HepG2 (cell line): ENCODE results near the gene MCM10. TPM values are rescaled to one million over a fixed set of nuclear protein-coding genes. Genes with fewer than 3 reads are reported as not detected.

Source experiments
- ATAC-seq: fragments of 200-7000 bp; cut with Tn5 transposase; 3 replicates; pipeline ENCODE4 v1.9.1; 2020; ENCODE audit warnings: mild to moderate bottlenecking, moderate library complexity
- BruUV-seq: library from RNA; stranded (reverse); fragments of 400-500 nt; replicated peaks from 2 replicates; lab custom pipeline; 2021; lab: Mats Ljungman, UMichigan
- CTCF ChIA-PET: fragments of 300-600 bp; formaldehyde crosslinking; extraction: SDS; loops from one replicate; lab custom pipeline; 2021; ENCODE audit warnings: low total read pairs, inconsistent platforms, low intra/inter-chr PET ratio; lab: Yijun Ruan, JAX
- POLR2A ChIA-PET: fragments of 350-600 bp; sonication (Branson Sonifier 250); formaldehyde crosslinking; loops from one replicate; lab custom pipeline; 2020; ENCODE audit warnings: antibody characterized with exemption, inconsistent platforms; lab: Yijun Ruan, JAX
- DNase-seq: peaks from one replicate; pipeline ENCODE4 v3.0.0-alpha.2; 2015; ENCODE audit warnings: low spot score
- FAIRE-seq: peaks from 3 replicates; lab custom pipeline; 2011; peaks lifted over from hg19 to GRCh38; lab: Jason Lieb, UNC
- H2AFZ ChIP-seq: one replicate; pipeline ENCODE4 v1.6.1; 2011; ENCODE audit warnings: low read length, inconsistent platforms
- H3K27ac ChIP-seq: fragments of 300-600 bp; 3 replicates; pipeline ENCODE4 v1.8.0; 2011; ENCODE audit warnings: mixed run types, mild to moderate bottlenecking, mixed read lengths, low read length, inconsistent platforms; ENCODE audit not compliant: insufficient read depth; ENCODE audit errors: extremely low read length
- H3K27me3 ChIP-seq, 2 experiments: fragments of 200-600 bp in 1 of 2; 2 replicates in 1 of 2; 3 replicates in 1 of 2; pipeline versions ENCODE4 v1.6.0 to v1.8.0; 2011; ENCODE audit warnings: low read length in 2 of 2, mild to moderate bottlenecking in 2 of 2, moderate library complexity in 2 of 2, inconsistent platforms in 1 of 2; ENCODE audit not compliant: insufficient read depth in 2 of 2, control insufficient read depth in 1 of 2
- H3K36me3 ChIP-seq, 2 experiments: fragments of 200-600 bp in 1 of 2; replicated peaks in 1 of 2; 2 replicates in 1 of 2; 3 replicates in 1 of 2; pipeline versions ENCODE4 v1.5.1 to v1.8.0; 2011; ENCODE audit warnings: low read length in 2 of 2, inconsistent platforms in 1 of 2; ENCODE audit not compliant: insufficient read depth in 2 of 2, control insufficient read depth in 1 of 2
- H3K4me1 ChIP-seq: 2 replicates; pipeline ENCODE4 v1.5.1; 2012; ENCODE audit warnings: low read length, inconsistent platforms; ENCODE audit not compliant: insufficient read depth
- H3K4me2 ChIP-seq: 2 replicates; pipeline ENCODE4 v1.6.0; 2011; ENCODE audit warnings: low read depth, low read length, inconsistent platforms
- H3K4me3 ChIP-seq, 3 experiments: fragments of 200-600 bp in 1 of 3; sonication (generic), shearing (Covaris generic) in 1 of 3; replicated peaks in 1 of 3; 2 replicates each; pipeline ENCODE4 v1.5.1; 2011 to 2016; ENCODE audit warnings: low read length in 3 of 3, inconsistent platforms in 2 of 3, low read depth in 2 of 3, mild to moderate bottlenecking in 2 of 3, control low read depth in 1 of 3, mixed read lengths in 1 of 3; ENCODE audit not compliant: insufficient read depth in 1 of 3
- H3K79me2 ChIP-seq: one replicate; pipeline ENCODE4 v1.6.1; 2011; ENCODE audit warnings: low read length, inconsistent platforms; ENCODE audit not compliant: insufficient read depth
- H3K9ac ChIP-seq: 2 replicates; pipeline ENCODE4 v1.6.0; 2011; ENCODE audit warnings: mild to moderate bottlenecking, low read depth, low read length, inconsistent platforms; ENCODE audit not compliant: insufficient read depth
- H3K9me3 ChIP-seq: 2 replicates; pipeline ENCODE4 v1.5.1; 2012; ENCODE audit warnings: mild to moderate bottlenecking, low read length
- H4K20me1 ChIP-seq: 2 replicates; pipeline ENCODE4 v1.6.0; 2011; ENCODE audit warnings: inconsistent platforms, mild to moderate bottlenecking, low read length, moderate library complexity; ENCODE audit not compliant: insufficient read depth
- DR1 ChIP-seq: sonication (generic); formaldehyde crosslinking; IDR thresholded peaks from 2 replicates; pipeline ENCODE4 v1.8.0; 2021; ENCODE audit warnings: mild to moderate bottlenecking, missing genetic modification reagents, inconsistent platforms
- HDAC6 ChIP-seq: fragments of 200-600 bp; sonication (generic); IDR thresholded peaks from 2 replicates; pipeline ENCODE4 v1.7.0; 2017; ENCODE audit warnings: mild to moderate bottlenecking, antibody characterized with exemption, low read length, low read depth
- HIC2 ChIP-seq: sonication (generic); formaldehyde crosslinking; IDR thresholded peaks from 2 replicates; pipeline ENCODE4 v1.9.0; 2022; ENCODE audit warnings: low read depth, missing genetic modification reagents
- NFKBIZ ChIP-seq: IDR thresholded peaks from 2 replicates; pipeline ENCODE4 v1.6.1; 2018; ENCODE audit warnings: missing genetic modification reagents, missing compliant biosample characterization
- NR2F2 ChIP-seq: IDR thresholded peaks from 2 replicates; pipeline ENCODE4 v1.6.1; 2012; ENCODE audit warnings: low read depth, inconsistent platforms, borderline replicate concordance
- REL ChIP-seq: sonication (generic); formaldehyde crosslinking; conservative IDR thresholded peaks from 2 replicates; pipeline ENCODE4 v1.8.0; 2022; ENCODE audit warnings: mild to moderate bottlenecking, missing genetic modification reagents, moderate library complexity
- WGBS: methylation state at CpG from one replicate; pipeline ENCODE4 v1.1.6; 2017; ENCODE audit warnings: low lambda C conversion rate; 5-methylcytosine and 5-hydroxymethylcytosine counted together
- in situ Hi-C: cut with HindIII; loops from 2 replicates; pipeline ENCODE4 v1.10.0; 2017; ENCODE audit warnings: low pct_unique_long_range_greater_than_20kb; ENCODE audit not compliant: extremely low pct_ligation_motif_present
- intact Hi-C: fragments of 100-400 bp; cut with micrococcal nuclease; formaldehyde crosslinking; loops from one replicate; pipeline ENCODE4 v1.10.0; 2022; ENCODE audit not compliant: unreplicated experiment
- polyA plus RNA-seq, 8 experiments: library from polyadenylated mRNA; depleted of rRNA in 3 of 8; stranded (reverse) in 7 of 8; unstranded in 1 of 8; fragments of >200 nt; fragmentation: Illumina TruSeq in 4 of 8; extraction: Trizol in 4 of 8; gene quantifications; 2 replicates each; pipeline versions ENCODE4 v1.2.1 to v1.2.3, GENCODE V29; 2011 to 2016; ENCODE audit warnings: low read depth in 4 of 8, missing spikeins in 1 of 8, mixed read lengths in 1 of 8; ENCODE audit not compliant: insufficient read depth in 1 of 8
- total RNA-seq, 5 experiments: library from RNA; depleted of rRNA; stranded (reverse); fragments of >200 nt; fragmentation: Illumina TruSeq; extraction: Trizol; gene quantifications; 2 replicates each; pipeline ENCODE4 v1.2.3, GENCODE V29; 2016; ENCODE audit warnings: low read depth in 1 of 5
- TF ChIP-seq, protein P1 (sequence below): IDR thresholded peaks from 2 replicates; pipeline ENCODE4 v1.6.1; 2016; ENCODE audit warnings: control low read depth

The MCM10 gene
- total and polyA plus RNA-seq, 2 of the 13 experiments (the other 11 are each of a cell fraction or from before 2014, with no cell fraction given): 2.8 to 31.3 TPM

GRCh38 chr10:13233358-13233757, 72.0 kb downstream of the MCM10 start:
- DNase-seq (no peak), FAIRE-seq (no peak)
- Histone ChIP-seq H3K27me3 (peaks cover 3 to 8% of the 10 kb centered on the region in 2 experiments; a peak in 3 of 5 replicates), H3K79me2 (no peaks in the 10 kb centered on the region), H3K9ac (no peak overlapping the region), H4K20me1 (no peaks in the 10 kb centered on the region)
- in situ Hi-C loops: no loop called here
- POLR2A ChIA-PET: no interaction called here
- no peak for TF ChIP-seq REL (CRISPR knock-in tag)
- no peak for TF ChIP-seq NR2F2
- TF ChIP-seq HIC2 (CRISPR knock-in tag): no peak
- TF ChIP-seq, all 625 proteins: peak for 0
- 32% methylated on average over 3 of the region's 14 CpGs for WGBS
- no peak overlapping the region for H3K27ac ChIP-seq
- no peak overlapping the region for H3K4me2 ChIP-seq
- H2AFZ ChIP-seq: no peak overlapping the region
- H3K36me3 ChIP-seq: no peaks in the 10 kb centered on the region
- no peaks in the 10 kb centered on the region for H3K9me3 ChIP-seq
- ATAC-seq: no peak
- BruUV-seq: no TSS peak
- intact Hi-C loops: no loop called here
- H3K4me1 ChIP-seq: peaks cover 29% of the 10 kb centered on the region
- H3K4me3 ChIP-seq: no peak overlapping the region
- CTCF ChIA-PET: no interaction called here

DNA sequence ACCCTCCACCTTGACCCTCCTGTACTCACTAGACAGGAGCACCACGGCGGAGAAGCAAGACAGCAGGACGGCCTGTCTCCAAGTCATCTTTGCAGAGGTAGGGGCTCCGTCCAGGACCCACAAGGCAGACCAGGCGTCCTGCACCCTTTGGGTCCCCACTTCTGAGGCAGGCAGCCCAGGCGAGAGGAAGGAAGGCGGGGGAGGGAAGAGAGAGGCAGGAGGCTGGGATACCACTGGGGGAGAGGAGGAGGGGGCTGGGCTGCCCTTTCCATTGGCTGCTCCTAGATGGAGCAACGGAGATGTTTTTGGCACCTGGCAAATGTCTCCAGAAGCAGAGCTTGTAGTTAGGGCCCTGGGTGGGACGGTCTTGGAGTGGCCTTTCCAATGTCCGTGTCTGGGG, 72.8 kb downstream of the MCM10 start, which contains the start of gene UCMA:
Gene UCMA (minus strand): TSS at position 203 of the 400 bp plus-strand sequence. CDS start 116 bp downstream, at position 87.
- FAIRE-seq: no peak
- H3K27ac ChIP-seq: no peak within 1 kb of the TSS
- no peak within 1 kb of the TSS for H2AFZ ChIP-seq
- no peaks in the 10 kb centered on the region for H3K79me2 ChIP-seq
- H3K4me2 ChIP-seq: no peak within 1 kb of the TSS
- H3K36me3 ChIP-seq: no peaks in the 10 kb centered on the region
- no peak for DNase-seq
- ATAC-seq: no peak
- BruUV-seq: no TSS peak
- H3K9me3 ChIP-seq: no peaks in the 10 kb centered on the region
- H3K4me3 ChIP-seq: no peak within 1 kb of the TSS
- intact Hi-C loops: no loop called here
- peaks cover 3 to 8% of the 10 kb centered on the region in 2 experiments; a peak in 3 of 5 replicates for H3K27me3 ChIP-seq
- ChIA-PET POLR2A (no interaction called here), CTCF (no interaction called here)
- H4K20me1 ChIP-seq: no peaks in the 10 kb centered on the region
- 33% methylated on average over 7 of the region's 10 CpGs for WGBS
- no peak within 1 kb of the TSS for H3K9ac ChIP-seq
- in situ Hi-C loops: no loop called here
- H3K4me1 ChIP-seq: peaks cover 35% of the 10 kb centered on the region
- TF ChIP-seq DR1 (CRISPR knock-in tag): no peak
- TF ChIP-seq HDAC6: no peak
- TF ChIP-seq, protein P1, sequence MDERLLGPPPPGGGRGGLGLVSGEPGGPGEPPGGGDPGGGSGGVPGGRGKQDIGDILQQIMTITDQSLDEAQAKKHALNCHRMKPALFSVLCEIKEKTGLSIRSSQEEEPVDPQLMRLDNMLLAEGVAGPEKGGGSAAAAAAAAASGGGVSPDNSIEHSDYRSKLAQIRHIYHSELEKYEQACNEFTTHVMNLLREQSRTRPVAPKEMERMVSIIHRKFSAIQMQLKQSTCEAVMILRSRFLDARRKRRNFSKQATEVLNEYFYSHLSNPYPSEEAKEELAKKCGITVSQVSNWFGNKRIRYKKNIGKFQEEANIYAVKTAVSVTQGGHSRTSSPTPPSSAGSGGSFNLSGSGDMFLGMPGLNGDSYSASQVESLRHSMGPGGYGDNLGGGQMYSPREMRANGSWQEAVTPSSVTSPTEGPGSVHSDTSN: no peak
- TF ChIP-seq NFKBIZ (CRISPR knock-in tag): no peak
